Endothelial cell of umbilical vein (primary cell): ENCODE data around the gene FAM153A. TPM values are rescaled to one million over a fixed set of nuclear protein-coding genes. Genes with fewer than 3 reads are reported as not detected.
"Not testable (repeated sequence)": the region's sequence is repeated elsewhere in the genome, so short reads cannot be mapped to it uniquely, and the experiment has no call there.

Source experiments
- BruUV-seq: library from RNA; stranded (reverse); fragments of 400-500 nt; replicated peaks from 2 replicates; lab custom pipeline; 2021; lab: Mats Ljungman, UMichigan
- CTCF ChIA-PET: fragments of 300-600, 350-600 bp; sonication (Branson Sonifier 250); formaldehyde crosslinking; loops from one replicate; lab custom pipeline; 2021; ENCODE audit warnings: antibody characterized with exemption, inconsistent platforms; lab: Charles Lee
- POLR2A ChIA-PET: fragments of 300-600, 350-600 bp; sonication (Branson Sonifier 250); formaldehyde crosslinking; loops from one replicate; lab custom pipeline; 2021; ENCODE audit warnings: antibody characterized with exemption, inconsistent platforms; lab: Charles Lee
- DNase-seq: peaks from one replicate; pipeline ENCODE4 v3.0.0-alpha.2; 2011; ENCODE audit warnings: low read depth, low spot score
- FAIRE-seq: peaks from 2 replicates; lab custom pipeline; 2011; peaks lifted over from hg19 to GRCh38; lab: Jason Lieb, UNC
- H2AFZ ChIP-seq: 2 replicates; pipeline ENCODE4 v1.6.0; 2012; ENCODE audit warnings: low read depth, low read length, control low read depth, inconsistent platforms
- H3K27ac ChIP-seq: 2 replicates; pipeline ENCODE4 v1.5.1; 2011; ENCODE audit warnings: low read depth, mild to moderate bottlenecking, control low read depth, low read length, moderate library complexity; ENCODE audit not compliant: insufficient read depth
- H3K27me3 ChIP-seq, 2 experiments: 2 replicates each; pipeline versions ENCODE4 v1.6.0 to v1.6.1; 2011; ENCODE audit warnings: low read length in 2 of 2, mixed read lengths in 1 of 2; ENCODE audit not compliant: control insufficient read depth in 2 of 2, insufficient read depth in 2 of 2
- H3K36me3 ChIP-seq, 2 experiments: 2 replicates in 1 of 2; 3 replicates in 1 of 2; pipeline ENCODE4 v1.5.1; 2011; ENCODE audit warnings: low read length in 2 of 2, mild to moderate bottlenecking in 1 of 2, moderate library complexity in 1 of 2; ENCODE audit not compliant: control insufficient read depth in 2 of 2, insufficient read depth in 2 of 2; ENCODE audit errors: extremely low read depth in 1 of 2
- H3K4me1 ChIP-seq: 3 replicates; pipeline ENCODE4 v1.5.1; 2011; ENCODE audit warnings: mild to moderate bottlenecking, low read length; ENCODE audit not compliant: control insufficient read depth, insufficient read depth; ENCODE audit errors: extremely low read depth
- H3K4me2 ChIP-seq: 2 replicates; pipeline ENCODE4 v1.6.1; 2011; ENCODE audit warnings: low read length, control low read depth, mixed read lengths; ENCODE audit not compliant: insufficient read depth
- H3K4me3 ChIP-seq, 3 experiments: fragments of 200-600 bp in 1 of 3; sonication (generic), shearing (Covaris generic) in 1 of 3; replicated peaks in 1 of 3; 2 replicates each; pipeline ENCODE4 v1.5.1; 2011 to 2016; ENCODE audit warnings: control low read depth in 3 of 3, low read length in 3 of 3, mild to moderate bottlenecking in 2 of 3, inconsistent platforms in 1 of 3, low read depth in 1 of 3, moderate library complexity in 1 of 3; ENCODE audit not compliant: insufficient read depth in 1 of 3
- H3K79me2 ChIP-seq: 2 replicates; pipeline ENCODE4 v1.6.0; 2012; ENCODE audit warnings: low read length, inconsistent platforms; ENCODE audit not compliant: control insufficient read depth, insufficient read depth
- H3K9ac ChIP-seq: replicated peaks from 2 replicates; pipeline ENCODE3; 2011; ENCODE audit warnings: low read length, control low read depth; ENCODE audit not compliant: insufficient read depth; ENCODE audit errors: extremely low read depth
- H3K9me1 ChIP-seq: replicated peaks from 3 replicates; pipeline ENCODE4 v1.6.0; 2011; ENCODE audit warnings: mild to moderate bottlenecking, low read length; ENCODE audit not compliant: control insufficient read depth, insufficient read depth; ENCODE audit errors: extremely low read depth
- H3K9me3 ChIP-seq: replicated peaks from 2 replicates; pipeline ENCODE4 v1.5.1; 2012; ENCODE audit warnings: low read length, inconsistent platforms; ENCODE audit not compliant: control insufficient read depth, insufficient read depth
- H4K20me1 ChIP-seq: replicated peaks from 2 replicates; pipeline ENCODE3; 2011; ENCODE audit warnings: mild to moderate bottlenecking, low read length; ENCODE audit not compliant: control insufficient read depth, insufficient read depth; ENCODE audit errors: extremely low read depth
- dilution Hi-C: fragments of 300-500 bp; cut with MboI; formaldehyde crosslinking; loops from one replicate; pipeline ENCODE4 v1.15.0; 2019; ENCODE audit warnings: low sequenced_read_pairs; ENCODE audit not compliant: extremely low pct_ligation_motif_present
- intact Hi-C: fragments of 100-400 bp; cut with micrococcal nuclease; formaldehyde crosslinking; loops from one replicate; pipeline ENCODE4 v1.10.0; 2022
- polyA plus RNA-seq, 4 experiments: library from polyadenylated mRNA; depleted of rRNA in 3 of 4; stranded (reverse) in 3 of 4; unstranded in 1 of 4; fragments of >200 nt; gene quantifications; 2 replicates each; pipeline versions ENCODE4 v1.2.1 to v1.2.3, GENCODE V29; 2011 to 2012; ENCODE audit warnings: missing spikeins in 1 of 4
- total RNA-seq: library from RNA; stranded (reverse); gene quantifications from 2 replicates; pipeline ENCODE4 v1.2.3, GENCODE V29; 2021

FAM153A gene
- total and polyA plus RNA-seq, 2 donors (not counting 3 experiments of a cell fraction or from before 2014, with no cell fraction given): not detected

- H2AFZ ChIP-seq, POLR2A ChIA-PET, H3K27ac ChIP-seq, H3K9ac ChIP-seq, H4K20me1 ChIP-seq, intact Hi-C loops, DNase-seq, H3K36me3 ChIP-seq, H3K27me3 ChIP-seq, dilution Hi-C loops, H3K4me3 ChIP-seq, H3K79me2 ChIP-seq, H3K9me1 ChIP-seq, H3K4me2 ChIP-seq, H3K9me3 ChIP-seq, CTCF ChIA-PET, FAIRE-seq, H3K4me1 ChIP-seq, BruUV-seq: not testable (repeated sequence)
Observed at GRCh38 chr5:177798237-177798840, 15.6 kb upstream of the FAM153A start.

DNA sequence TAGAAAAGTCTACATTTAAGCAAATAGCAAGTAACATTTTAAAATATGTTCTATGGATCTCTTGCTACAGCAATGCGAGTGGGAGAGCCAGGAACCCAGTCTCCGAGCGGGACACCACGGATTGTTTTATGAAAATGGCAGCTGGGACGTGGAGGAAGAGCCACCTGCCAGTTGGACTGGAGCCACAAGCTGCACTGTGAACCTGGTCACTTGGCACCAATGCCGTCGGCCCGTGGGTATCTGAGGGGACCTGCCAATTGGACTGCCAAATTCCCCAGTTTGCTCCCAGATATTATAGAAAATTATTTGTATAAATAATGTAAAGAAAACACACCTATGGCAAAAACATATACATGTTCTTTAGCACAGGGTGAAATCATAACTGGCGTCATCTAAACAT, 10.6 kb upstream of the FAM153A start:
- H2AFZ ChIP-seq, H3K36me3 ChIP-seq, H3K4me1 ChIP-seq, H3K79me2 ChIP-seq, dilution Hi-C loops, H3K27me3 ChIP-seq, POLR2A ChIA-PET, intact Hi-C loops, H4K20me1 ChIP-seq, H3K4me3 ChIP-seq, BruUV-seq, FAIRE-seq, H3K9me1 ChIP-seq, H3K4me2 ChIP-seq, H3K27ac ChIP-seq, H3K9me3 ChIP-seq, DNase-seq, H3K9ac ChIP-seq, CTCF ChIA-PET: not testable (repeated sequence)

DNA sequence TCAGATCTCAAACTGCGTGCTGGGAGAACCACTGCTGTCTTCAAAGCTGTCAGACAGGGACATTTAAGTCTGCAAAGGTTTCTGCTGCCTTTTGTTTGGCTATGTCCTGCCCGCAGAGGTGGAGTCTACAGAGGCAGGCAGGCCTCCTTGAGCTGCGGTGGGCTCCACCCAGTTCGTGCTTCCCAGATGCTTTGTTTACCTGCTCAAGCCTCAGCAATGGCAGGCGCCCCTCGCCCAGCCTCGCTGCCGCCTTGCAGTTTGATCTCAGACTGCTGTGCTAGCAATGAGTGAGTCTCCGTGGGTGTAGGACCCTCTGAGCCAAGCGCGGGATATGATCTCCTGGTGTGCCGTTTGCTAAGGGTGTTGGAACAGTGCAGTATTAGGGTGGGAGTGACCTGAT, 8.9 kb upstream of the FAM153A start:
- dilution Hi-C loops, intact Hi-C loops: not testable (repeated sequence)

GRCh38 chr5:177782169-177782568, 530 bp downstream of the FAM153A start:
- H3K9me3 ChIP-seq, H3K27ac ChIP-seq, H3K36me3 ChIP-seq, H3K9me1 ChIP-seq, FAIRE-seq, H3K27me3 ChIP-seq, H3K9ac ChIP-seq, intact Hi-C loops, H3K4me1 ChIP-seq, CTCF ChIA-PET, POLR2A ChIA-PET, DNase-seq, dilution Hi-C loops, H4K20me1 ChIP-seq, BruUV-seq, H3K4me2 ChIP-seq, H2AFZ ChIP-seq, H3K79me2 ChIP-seq, H3K4me3 ChIP-seq: not testable (repeated sequence)

More for the DNA sequence above, 8.9 kb upstream of the FAM153A start:
- H4K20me1 ChIP-seq, DNase-seq, H3K36me3 ChIP-seq, H3K79me2 ChIP-seq, H3K9me3 ChIP-seq, H3K4me1 ChIP-seq, H3K4me2 ChIP-seq, H2AFZ ChIP-seq, H3K27me3 ChIP-seq, H3K9me1 ChIP-seq, H3K9ac ChIP-seq, CTCF ChIA-PET, FAIRE-seq, H3K27ac ChIP-seq, H3K4me3 ChIP-seq, POLR2A ChIA-PET, BruUV-seq: not testable (repeated sequence)
